HepG2 (cell line): ENCODE data around the gene HP1BP3. TPM values are rescaled to one million over a fixed set of nuclear protein-coding genes. Genes with fewer than 3 reads are reported as not detected.
A peak's percentile ranks its signal among the peaks of the same experiment; 100 is the strongest.

Source experiments
- CHD4 ChIP-seq: fragments of 200-600 bp; sonication (generic); IDR thresholded peaks from 2 replicates; pipeline ENCODE4 v1.7.0; 2017; ENCODE audit warnings: mild to moderate bottlenecking, low read length, borderline replicate concordance
- DR1 ChIP-seq: sonication (generic); formaldehyde crosslinking; IDR thresholded peaks from 2 replicates; pipeline ENCODE4 v1.8.0; 2021; ENCODE audit warnings: mild to moderate bottlenecking, missing genetic modification reagents, inconsistent platforms
- FOXP4 ChIP-seq: sonication (generic); formaldehyde crosslinking; IDR thresholded peaks from 2 replicates; pipeline ENCODE4 v1.4.0; 2020; ENCODE audit warnings: missing genetic modification reagents
- GFI1 ChIP-seq: sonication (generic); formaldehyde crosslinking; IDR thresholded peaks from 2 replicates; pipeline ENCODE4 v1.5.0; 2020; ENCODE audit warnings: missing genetic modification reagents, mild to moderate bottlenecking, borderline replicate concordance
- GMEB1 ChIP-seq: sonication (generic); formaldehyde crosslinking; IDR thresholded peaks from 2 replicates; pipeline ENCODE4 v1.5.1; 2020; ENCODE audit warnings: missing genetic modification reagents, mild to moderate bottlenecking, borderline replicate concordance
- JDP2 ChIP-seq: sonication (generic); formaldehyde crosslinking; IDR thresholded peaks from 2 replicates; pipeline ENCODE4 v1.8.1; 2022; ENCODE audit warnings: missing genetic modification reagents, borderline replicate concordance
- KDM3A ChIP-seq: IDR thresholded peaks from 2 replicates; pipeline ENCODE4 v1.6.1; 2018; ENCODE audit warnings: low read depth, missing compliant biosample characterization
- MXI1 ChIP-seq: IDR thresholded peaks from 3 replicates; pipeline ENCODE4 v1.6.1; 2012; ENCODE audit warnings: low read depth, low read length, inconsistent platforms, borderline replicate concordance
- NFATC3 ChIP-seq: sonication (generic); formaldehyde crosslinking; IDR thresholded peaks from 2 replicates; pipeline ENCODE4 v1.5.1; 2020; ENCODE audit warnings: mild to moderate bottlenecking, missing genetic modification reagents
- PHF21A ChIP-seq: sonication (generic); formaldehyde crosslinking; IDR thresholded peaks from 2 replicates; pipeline ENCODE4 v1.5.0; 2020; ENCODE audit warnings: mild to moderate bottlenecking, missing genetic modification reagents
- RBM39 ChIP-seq: fragments of 200-400 bp; formaldehyde crosslinking; IDR thresholded peaks from one replicate; pipeline ENCODE4 v1.6.1; 2018; ENCODE audit warnings: antibody characterized with exemption, mild to moderate bottlenecking, low read depth, low read length; ENCODE audit not compliant: poor library complexity, severe bottlenecking
- STAG1 ChIP-seq: sonication (generic); formaldehyde crosslinking; IDR thresholded peaks from 2 replicates; pipeline ENCODE4 v1.4.0; 2020; ENCODE audit warnings: missing genetic modification reagents
- TGIF2 ChIP-seq: IDR thresholded peaks from 2 replicates; pipeline ENCODE4 v1.6.1; 2016; ENCODE audit warnings: control low read depth, missing compliant biosample characterization
- UBTF ChIP-seq: sonication (generic); formaldehyde crosslinking; IDR thresholded peaks from 2 replicates; pipeline ENCODE4 v1.4.0; 2020; ENCODE audit warnings: mild to moderate bottlenecking, missing genetic modification reagents
- ZBTB10 ChIP-seq: sonication (generic); formaldehyde crosslinking; IDR thresholded peaks from 2 replicates; pipeline ENCODE4 v1.4.0; 2020; ENCODE audit warnings: missing genetic modification reagents, borderline replicate concordance
- ZNF121 ChIP-seq: sonication (generic); formaldehyde crosslinking; IDR thresholded peaks from 2 replicates; pipeline ENCODE4 v1.5.0; 2020; ENCODE audit warnings: mild to moderate bottlenecking, missing genetic modification reagents
- ZNF317 ChIP-seq: sonication (generic); formaldehyde crosslinking; IDR thresholded peaks from 2 replicates; pipeline ENCODE4 v1.5.0; 2020; ENCODE audit warnings: mild to moderate bottlenecking, missing genetic modification reagents
- ZNF546 ChIP-seq: sonication (generic); formaldehyde crosslinking; conservative IDR thresholded peaks from 2 replicates; pipeline ENCODE4 v1.8.1; 2023; ENCODE audit warnings: mild to moderate bottlenecking, missing genetic modification reagents
- ZNF773 ChIP-seq: sonication (generic); formaldehyde crosslinking; IDR thresholded peaks from 2 replicates; pipeline ENCODE4 v1.4.0; 2020; ENCODE audit warnings: missing genetic modification reagents, borderline replicate concordance
- polyA plus RNA-seq, 8 experiments: library from polyadenylated mRNA; depleted of rRNA in 3 of 8; stranded (reverse) in 7 of 8; unstranded in 1 of 8; fragments of >200 nt; fragmentation: Illumina TruSeq in 4 of 8; extraction: Trizol in 4 of 8; gene quantifications; 2 replicates each; pipeline versions ENCODE4 v1.2.1 to v1.2.3, GENCODE V29; 2011 to 2016; ENCODE audit warnings: low read depth in 4 of 8, missing spikeins in 1 of 8, mixed read lengths in 1 of 8; ENCODE audit not compliant: insufficient read depth in 1 of 8
- total RNA-seq, 5 experiments: library from RNA; depleted of rRNA; stranded (reverse); fragments of >200 nt; fragmentation: Illumina TruSeq; extraction: Trizol; gene quantifications; 2 replicates each; pipeline ENCODE4 v1.2.3, GENCODE V29; 2016; ENCODE audit warnings: low read depth in 1 of 5

HP1BP3 gene
- total and polyA plus RNA-seq, 2 of the 13 experiments (the other 11 are each of a cell fraction or from before 2014, with no cell fraction given) = 98.5 to 137 TPM

- peak; percentile 53; the same call in 1 of the 2 replicates for TF ChIP-seq ZNF121 (CRISPR knock-in tag)
- 0 out of 2 replicates have a peak, but pooled peaks have one; percentile 11 for TF ChIP-seq FOXP4 (CRISPR knock-in tag)
- TF ChIP-seq NFATC3 (CRISPR knock-in tag) = 0 out of 2 replicates have a peak, but pooled peaks have one; percentile 57
- TF ChIP-seq JDP2 (CRISPR knock-in tag) = no peak
- no peak for TF ChIP-seq CHD4
- peak; percentile 78 for TF ChIP-seq UBTF (CRISPR knock-in tag)
- peak; percentile 94 for TF ChIP-seq STAG1 (CRISPR knock-in tag)
- peak; percentile 37; the same call in 1 of the 2 replicates for TF ChIP-seq GFI1 (CRISPR knock-in tag)
- 0 out of 2 replicates have a peak, but pooled peaks have one; percentile 34 for TF ChIP-seq ZBTB10 (CRISPR knock-in tag)
- TF ChIP-seq GMEB1 (CRISPR knock-in tag) = peak; percentile 51; the same call in 1 of the 2 replicates
- 0 out of 2 replicates have a peak, but pooled peaks have one; percentile 15 for TF ChIP-seq PHF21A
- no peak for TF ChIP-seq ZNF773
- TF ChIP-seq ZNF546 (CRISPR knock-in tag) = 0 out of 2 replicates have a peak, but pooled peaks have one; percentile 39
- TF ChIP-seq RBM39 = peak; percentile 73
- TF ChIP-seq TGIF2 (CRISPR knock-in tag) = peak; percentile 58; the same call in 1 of the 2 replicates
- TF ChIP-seq ZNF317 (CRISPR knock-in tag) = no peak
- TF ChIP-seq KDM3A = 0 out of 2 replicates have a peak, but pooled peaks have one; percentile 21
- peak; percentile 25; the same call in 1 of the 2 replicates for TF ChIP-seq DR1 (CRISPR knock-in tag)
- no peak for TF ChIP-seq MXI1
Observed at GRCh38 chr1:20696397-20697333, 90.4 kb downstream of the HP1BP3 start (continued).
